IMR-90 (cell line): Measurements from ENCODE around the gene OGT. TPM values are rescaled to one million over a fixed set of nuclear protein-coding genes. Genes with fewer than 3 reads are reported as not detected.

Source experiments
- ATAC-seq: fragments of 200-7000 bp; cut with Tn5 transposase; 2 replicates; pipeline ENCODE4 v1.9.1; 2020; ENCODE audit warnings: low read depth, mild to moderate bottlenecking, moderate library complexity
- BruUV-seq: library from RNA; stranded (reverse); fragments of 400-500 nt; replicated peaks from 2 replicates; lab custom pipeline; 2021; lab: Mats Ljungman, UMichigan
- CTCF ChIA-PET: fragments of 300-600 bp; formaldehyde crosslinking; extraction: SDS; loops from one replicate; lab custom pipeline; 2021; ENCODE audit warnings: antibody characterized with exemption; lab: Yijun Ruan, JAX
- POLR2A ChIA-PET: fragments of 300-600 bp; sonication (Branson Sonifier 250); formaldehyde crosslinking; loops from one replicate; lab custom pipeline; 2022; ENCODE audit warnings: antibody characterized with exemption; ENCODE audit not compliant: unreplicated experiment; lab: Charles Lee
- DNase-seq: peaks from one replicate; pipeline ENCODE4 v3.0.0; 2013
- H2AFZ ChIP-seq: replicated peaks from 2 replicates; pipeline ENCODE3; 2013; ENCODE audit warnings: low read length, mild to moderate bottlenecking; ENCODE audit not compliant: poor library complexity
- H2AK5ac ChIP-seq: 2 replicates; pipeline ENCODE4 v1.6.1; 2013; ENCODE audit warnings: low read depth, low read length, inconsistent platforms
- H2AK9ac ChIP-seq: replicated peaks from 2 replicates; pipeline ENCODE3; 2013; ENCODE audit warnings: mild to moderate bottlenecking, low read depth, low read length, moderate library complexity; ENCODE audit not compliant: poor library complexity
- H2BK120ac ChIP-seq: 2 replicates; pipeline ENCODE4 v1.6.1; 2013; ENCODE audit warnings: low read depth, low read length, inconsistent platforms
- H2BK15ac ChIP-seq: 3 replicates; pipeline ENCODE4 v1.6.1; 2013; ENCODE audit warnings: low read depth, low read length, inconsistent platforms
- H2BK20ac ChIP-seq: 2 replicates; pipeline ENCODE4 v1.6.1; 2013; ENCODE audit warnings: low read depth, mild to moderate bottlenecking, inconsistent platforms, low read length, moderate library complexity
- H2BK5ac ChIP-seq: 2 replicates; pipeline ENCODE4 v1.6.1; 2013; ENCODE audit warnings: mild to moderate bottlenecking, low read depth, low read length, inconsistent platforms; ENCODE audit not compliant: poor library complexity, severe bottlenecking
- H3K14ac ChIP-seq: replicated peaks from 2 replicates; pipeline ENCODE4 v1.6.1; 2013; ENCODE audit warnings: low read depth, low read length, inconsistent platforms
- H3K18ac ChIP-seq: 2 replicates; pipeline ENCODE4 v1.6.1; 2013; ENCODE audit warnings: low read depth, low read length, control low read depth
- H3K23ac ChIP-seq: 2 replicates; pipeline ENCODE4 v1.6.1; 2013; ENCODE audit warnings: low read depth, low read length, inconsistent platforms
- H3K27ac ChIP-seq: 2 replicates; pipeline ENCODE4 v1.5.1; 2013; ENCODE audit warnings: mild to moderate bottlenecking, control low read depth, low read length; ENCODE audit not compliant: insufficient read depth
- H3K27me3 ChIP-seq: 2 replicates; pipeline ENCODE4 v1.6.1; 2013; ENCODE audit warnings: low read length; ENCODE audit not compliant: control insufficient read depth, insufficient read depth
- H3K36me3 ChIP-seq: 2 replicates; pipeline ENCODE4 v1.6.1; 2013; ENCODE audit warnings: low read length, mixed read lengths; ENCODE audit not compliant: control insufficient read depth, insufficient read depth
- H3K4ac ChIP-seq: 2 replicates; pipeline ENCODE4 v1.6.1; 2013; ENCODE audit warnings: low read depth, low read length, inconsistent platforms
- H3K4me1 ChIP-seq: 2 replicates; pipeline ENCODE4 v1.6.1; 2013; ENCODE audit warnings: low read length, mixed read lengths; ENCODE audit not compliant: control insufficient read depth, insufficient read depth
- H3K4me2 ChIP-seq: 2 replicates; pipeline ENCODE4 v1.6.1; 2013; ENCODE audit warnings: low read depth, mild to moderate bottlenecking, control low read depth, low read length, moderate library complexity
- H3K4me3 ChIP-seq: 2 replicates; pipeline ENCODE4 v1.5.1; 2013; ENCODE audit warnings: low read depth, mild to moderate bottlenecking, control low read depth, low read length, moderate library complexity; ENCODE audit not compliant: insufficient read depth
- H3K56ac ChIP-seq: 2 replicates; pipeline ENCODE4 v1.6.1; 2013; ENCODE audit warnings: low read length, inconsistent platforms; ENCODE audit not compliant: insufficient read depth; ENCODE audit errors: extremely low read depth
- H3K79me1 ChIP-seq, 2 experiments: 2 replicates each; pipeline ENCODE4 v1.6.1; 2013; ENCODE audit warnings: low read length in 2 of 2, inconsistent platforms in 1 of 2, low read depth in 1 of 2
- H3K9ac ChIP-seq: 2 replicates; pipeline ENCODE4 v1.6.1; 2013; ENCODE audit warnings: low read depth, low read length, control low read depth
- H3K9me1 ChIP-seq: 2 replicates; pipeline ENCODE4 v1.6.1; 2013; ENCODE audit warnings: low read length, inconsistent platforms; ENCODE audit not compliant: insufficient read depth
- H3K9me3 ChIP-seq: 2 replicates; pipeline ENCODE4 v1.6.1; 2013; ENCODE audit warnings: low read length; ENCODE audit not compliant: control insufficient read depth, insufficient read depth
- H4K20me1 ChIP-seq: 2 replicates; pipeline ENCODE4 v1.6.1; 2013; ENCODE audit warnings: low read length, inconsistent platforms; ENCODE audit not compliant: insufficient read depth
- H4K5ac ChIP-seq: 2 replicates; pipeline ENCODE4 v1.6.1; 2013; ENCODE audit warnings: mild to moderate bottlenecking, low read depth, low read length, control low read depth
- H4K8ac ChIP-seq, 2 experiments: 2 replicates each; pipeline ENCODE4 v1.6.1; 2013; ENCODE audit warnings: low read depth in 2 of 2, low read length in 2 of 2, control low read depth in 1 of 2, inconsistent platforms in 1 of 2
- H4K91ac ChIP-seq: 2 replicates; pipeline ENCODE4 v1.6.1; 2013; ENCODE audit warnings: low read depth, low read length, inconsistent platforms; ENCODE audit not compliant: insufficient read depth
- BHLHE40 ChIP-seq: fragments of 150-350 bp; IDR thresholded peaks from 2 replicates; pipeline ENCODE4 v1.6.1; 2016; ENCODE audit warnings: mild to moderate bottlenecking, low read depth, low read length
- CEBPB ChIP-seq: IDR thresholded peaks from 2 replicates; pipeline ENCODE4 v1.6.1; 2012; ENCODE audit warnings: low read depth, low read length, improper control_type of control experiment
- CHD1 ChIP-seq: IDR thresholded peaks from 2 replicates; pipeline ENCODE4 v1.6.1; 2012; ENCODE audit warnings: low read depth, low read length, improper control_type of control experiment
- FOS ChIP-seq: fragments of 150-350 bp; IDR thresholded peaks from 2 replicates; pipeline ENCODE4 v1.6.1; 2016; ENCODE audit warnings: low read depth, low read length
- MAFK ChIP-seq: IDR thresholded peaks from 2 replicates; pipeline ENCODE4 v1.6.1; 2012; ENCODE audit warnings: low read depth, low read length, improper control_type of control experiment
- MAZ ChIP-seq: IDR thresholded peaks from 2 replicates; pipeline ENCODE4 v1.6.1; 2012; ENCODE audit warnings: low read depth, mild to moderate bottlenecking, low read length, improper control_type of control experiment, moderate library complexity, borderline replicate concordance
- MXI1 ChIP-seq: IDR thresholded peaks from 2 replicates; pipeline ENCODE4 v1.6.1; 2012; ENCODE audit warnings: low read depth, mild to moderate bottlenecking, low read length, moderate library complexity, borderline replicate concordance
- NFE2L2 ChIP-seq: fragments of 150-350 bp; IDR thresholded peaks from 2 replicates; pipeline ENCODE4 v1.6.1; 2016; ENCODE audit warnings: low read depth, mild to moderate bottlenecking, low read length
- POLR2A ChIP-seq: IDR thresholded peaks from 2 replicates; pipeline ENCODE4 v1.6.1; 2012; ENCODE audit warnings: mild to moderate bottlenecking, low read depth, low read length
- RAD21 ChIP-seq: IDR thresholded peaks from 2 replicates; pipeline ENCODE4 v1.6.1; 2012; ENCODE audit warnings: low read length, improper control_type of control experiment
- RCOR1 ChIP-seq: IDR thresholded peaks from 2 replicates; pipeline ENCODE4 v1.6.1; 2012; ENCODE audit warnings: mild to moderate bottlenecking, low read length, improper control_type of control experiment; ENCODE audit not compliant: insufficient replicate concordance
- RFX5 ChIP-seq: IDR thresholded peaks from 2 replicates; pipeline ENCODE4 v1.8.0; 2012; ENCODE audit warnings: low read depth, mild to moderate bottlenecking, low read length, moderate library complexity
- SMC3 ChIP-seq: fragments of 150-350 bp; IDR thresholded peaks from 2 replicates; pipeline ENCODE4 v1.6.1; 2016; ENCODE audit warnings: low read depth, mild to moderate bottlenecking, antibody characterized with exemption, low read length, moderate library complexity
- WGBS, 2 experiments: methylation state at CpG; one replicate each; pipeline versions ENCODE4 v1.1.5 to v1.1.7; 2013; ENCODE audit warnings: missing lambda C conversion rate in 2 of 2; ENCODE audit not compliant: insufficient read length in 1 of 2; ENCODE audit errors: extremely low coverage in 2 of 2; 5-methylcytosine and 5-hydroxymethylcytosine counted together
- dilution Hi-C: fragments of 300-500 bp; cut with HindIII; formaldehyde crosslinking; loops from one replicate; pipeline ENCODE4 v1.14.3; 2018; ENCODE audit warnings: low sequenced_read_pairs; ENCODE audit not compliant: unreplicated experiment
- in situ Hi-C: fragments of 300-500 bp; cut with MboI; formaldehyde crosslinking; loops from 3 replicates; pipeline ENCODE4 v1.14.3; 2019; ENCODE audit warnings: low sequenced_read_pairs, inconsistent platforms, mixed read lengths
- intact Hi-C: fragments of 100-400 bp; cut with micrococcal nuclease; formaldehyde crosslinking; loops from 2 replicates; pipeline ENCODE4 v1.10.0; 2022
- polyA plus RNA-seq, 3 experiments: library from polyadenylated mRNA; depleted of rRNA; stranded (reverse); fragments of >200 nt; gene quantifications; 2 replicates each; pipeline ENCODE4 v1.2.3, GENCODE V29; 2012; ENCODE audit warnings: low replicate concordance in 1 of 3
- total RNA-seq: library from RNA; depleted of rRNA; stranded (reverse); fragments of >200 nt; gene quantifications from 2 replicates; pipeline ENCODE4 v1.2.3, GENCODE V29; 2012
- TF ChIP-seq, protein P1 (sequence below): conservative IDR thresholded peaks from 2 replicates; pipeline ENCODE4 v1.5.1; 2012; ENCODE audit warnings: mild to moderate bottlenecking, low read depth, low read length, improper control_type of control experiment
- TF ChIP-seq, protein P2 (sequence below): fragments of 150-350 bp; IDR thresholded peaks from 2 replicates; pipeline ENCODE4 v1.6.1; 2016; ENCODE audit warnings: low read depth, mild to moderate bottlenecking, low read length, moderate library complexity, borderline replicate concordance
- TF ChIP-seq, protein P3 (sequence below): fragments of 150-350 bp; IDR thresholded peaks from 2 replicates; pipeline ENCODE4 v1.6.1; 2017; ENCODE audit warnings: mild to moderate bottlenecking, antibody characterized with exemption, low read length, low read depth

The OGT gene
- total and polyA plus RNA-seq, 2 of the 4 experiments (the other 2 are of a cell fraction) = 80.7 to 113 TPM

DNA sequence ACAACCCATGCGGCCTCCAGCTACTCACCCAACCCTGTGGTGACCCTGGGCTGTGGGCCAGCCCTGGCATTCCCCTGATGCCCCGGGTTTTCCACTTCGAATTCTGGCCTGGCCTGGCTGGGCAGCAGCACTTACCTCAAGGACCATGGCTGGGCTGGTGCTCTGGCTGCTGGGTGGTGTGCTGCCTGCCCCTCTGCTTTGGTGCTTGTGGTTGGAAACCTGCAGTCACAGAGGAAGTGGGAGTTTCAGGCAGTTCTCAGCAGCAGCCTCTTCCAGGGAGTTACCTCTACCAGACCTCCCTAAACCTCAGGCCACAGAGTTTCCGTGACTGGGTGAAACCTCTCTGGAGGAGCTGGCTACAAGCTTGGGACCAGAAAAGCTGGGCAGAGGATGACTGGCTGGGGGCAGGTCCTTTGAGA lies 85.4 kb downstream of the OGT start, which contains the start of gene CXCR3:
CXCR3 (minus strand) TSS at position 209 of the 419 bp plus-strand sequence; CDS start at position 147, 62 bp downstream.
- Histone ChIP-seq H3K23ac (no peak within 1 kb of the TSS), H3K18ac (no peak within 1 kb of the TSS), H4K8ac (no peak within 1 kb of the TSS), H3K9me1 (no peaks in the 10 kb centered on the region), H3K14ac (no peak within 1 kb of the TSS), H3K27me3 (peaks cover 3% of the 10 kb centered on the region; the same call in 1 of the 2 replicates), H3K4me1 (no peaks in the 10 kb centered on the region; the same call in 1 of the 2 replicates), H4K20me1 (no peaks in the 10 kb centered on the region), H2BK15ac (no peak within 1 kb of the TSS), H3K4me3 (no peak within 1 kb of the TSS), H2BK120ac (no peak within 1 kb of the TSS), H3K4ac (no peak within 1 kb of the TSS), H3K79me1 (no peaks in the 10 kb centered on the region), H3K56ac (no peak within 1 kb of the TSS), H2AFZ (no peak within 1 kb of the TSS), H3K9ac (no peak within 1 kb of the TSS), H2BK5ac (no peak within 1 kb of the TSS), H2BK20ac (no peak within 1 kb of the TSS), H2AK5ac (no peak within 1 kb of the TSS), H4K5ac (no peak within 1 kb of the TSS), H3K9me3 (no peaks in the 10 kb centered on the region; the same call in 1 of the 2 replicates), H4K91ac (no peak within 1 kb of the TSS), H3K36me3 (no peaks in the 10 kb centered on the region; the same call in 1 of the 2 replicates), H3K4me2 (no peak within 1 kb of the TSS), H2AK9ac (no peak within 1 kb of the TSS), H3K27ac (no peak within 1 kb of the TSS)
- TF ChIP-seq BHLHE40 = no peak
- TF ChIP-seq RAD21 = no peak
- no peak for TF ChIP-seq MXI1
- TF ChIP-seq MAZ = no peak
- no peak for TF ChIP-seq MAFK
- TF ChIP-seq, protein P1, sequence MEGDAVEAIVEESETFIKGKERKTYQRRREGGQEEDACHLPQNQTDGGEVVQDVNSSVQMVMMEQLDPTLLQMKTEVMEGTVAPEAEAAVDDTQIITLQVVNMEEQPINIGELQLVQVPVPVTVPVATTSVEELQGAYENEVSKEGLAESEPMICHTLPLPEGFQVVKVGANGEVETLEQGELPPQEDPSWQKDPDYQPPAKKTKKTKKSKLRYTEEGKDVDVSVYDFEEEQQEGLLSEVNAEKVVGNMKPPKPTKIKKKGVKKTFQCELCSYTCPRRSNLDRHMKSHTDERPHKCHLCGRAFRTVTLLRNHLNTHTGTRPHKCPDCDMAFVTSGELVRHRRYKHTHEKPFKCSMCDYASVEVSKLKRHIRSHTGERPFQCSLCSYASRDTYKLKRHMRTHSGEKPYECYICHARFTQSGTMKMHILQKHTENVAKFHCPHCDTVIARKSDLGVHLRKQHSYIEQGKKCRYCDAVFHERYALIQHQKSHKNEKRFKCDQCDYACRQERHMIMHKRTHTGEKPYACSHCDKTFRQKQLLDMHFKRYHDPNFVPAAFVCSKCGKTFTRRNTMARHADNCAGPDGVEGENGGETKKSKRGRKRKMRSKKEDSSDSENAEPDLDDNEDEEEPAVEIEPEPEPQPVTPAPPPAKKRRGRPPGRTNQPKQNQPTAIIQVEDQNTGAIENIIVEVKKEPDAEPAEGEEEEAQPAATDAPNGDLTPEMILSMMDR = no peak
- TF ChIP-seq POLR2A = no peak
- no peak for TF ChIP-seq RFX5
- TF ChIP-seq NFE2L2 = no peak
- TF ChIP-seq, protein P2, sequence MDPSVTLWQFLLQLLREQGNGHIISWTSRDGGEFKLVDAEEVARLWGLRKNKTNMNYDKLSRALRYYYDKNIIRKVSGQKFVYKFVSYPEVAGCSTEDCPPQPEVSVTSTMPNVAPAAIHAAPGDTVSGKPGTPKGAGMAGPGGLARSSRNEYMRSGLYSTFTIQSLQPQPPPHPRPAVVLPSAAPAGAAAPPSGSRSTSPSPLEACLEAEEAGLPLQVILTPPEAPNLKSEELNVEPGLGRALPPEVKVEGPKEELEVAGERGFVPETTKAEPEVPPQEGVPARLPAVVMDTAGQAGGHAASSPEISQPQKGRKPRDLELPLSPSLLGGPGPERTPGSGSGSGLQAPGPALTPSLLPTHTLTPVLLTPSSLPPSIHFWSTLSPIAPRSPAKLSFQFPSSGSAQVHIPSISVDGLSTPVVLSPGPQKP = no peak
- TF ChIP-seq FOS = no peak
- TF ChIP-seq CEBPB = no peak
- TF ChIP-seq SMC3 = no peak
- TF ChIP-seq RCOR1 = no peak
- TF ChIP-seq, protein P3, sequence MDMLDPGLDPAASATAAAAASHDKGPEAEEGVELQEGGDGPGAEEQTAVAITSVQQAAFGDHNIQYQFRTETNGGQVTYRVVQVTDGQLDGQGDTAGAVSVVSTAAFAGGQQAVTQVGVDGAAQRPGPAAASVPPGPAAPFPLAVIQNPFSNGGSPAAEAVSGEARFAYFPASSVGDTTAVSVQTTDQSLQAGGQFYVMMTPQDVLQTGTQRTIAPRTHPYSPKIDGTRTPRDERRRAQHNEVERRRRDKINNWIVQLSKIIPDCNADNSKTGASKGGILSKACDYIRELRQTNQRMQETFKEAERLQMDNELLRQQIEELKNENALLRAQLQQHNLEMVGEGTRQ = no peak
- no peak for TF ChIP-seq CHD1
- WGBS, 2 experiments = no CpG with 5 or more reads among the region's 4 CpGs
- in situ Hi-C loops (no loop called here), intact Hi-C loops (no loop called here), dilution Hi-C loops (no loop called here)
- DNase-seq = no peak
- CTCF ChIA-PET = no interaction called here
- no TSS peak for BruUV-seq
- POLR2A ChIA-PET = no interaction called here
- no peak for ATAC-seq
